Breast epithelium (tissue), 4 donors: ENCODE data around the gene KCNQ1OT1. TPM values are rescaled to one million over a fixed set of nuclear protein-coding genes. Genes with fewer than 3 reads are reported as not detected.

Experiments
- DNase-seq, 2 donors: peaks; one replicate each; pipeline ENCODE4 v3.0.0-alpha.2; 2019; ENCODE audit warnings: low spot score in 2 of 2
- H3K27ac ChIP-seq, 2 donors: fragments of 200-600 bp; sonication (generic) in 1 of 2; one replicate each; pipeline ENCODE4 v1.5.1; 2016 to 2019; ENCODE audit warnings: mild to moderate bottlenecking in 1 of 2
- H3K27me3 ChIP-seq, 2 donors: fragments of 200-600 bp; sonication (generic) in 1 of 2; one replicate each; pipeline versions ENCODE4 v1.5.1 to v1.6.0; 2017 to 2019; ENCODE audit warnings: control low read depth in 1 of 2, mild to moderate bottlenecking in 1 of 2
- H3K36me3 ChIP-seq: fragments of 200-600 bp; one replicate; pipeline ENCODE4 v1.5.1; 2019
- H3K4me1 ChIP-seq, 2 donors: fragments of 200-600 bp; sonication (generic); one replicate each; pipeline ENCODE4 v1.5.1; 2016 to 2019; ENCODE audit warnings: control low read depth in 1 of 2
- H3K4me3 ChIP-seq, 3 donors: fragments of 200-600 bp; sonication (generic); 1 replicate in 2 of 3; 2 replicates in 1 of 3; pipeline ENCODE4 v1.5.1; 2016 to 2019; ENCODE audit warnings: mild to moderate bottlenecking in 3 of 3, moderate library complexity in 2 of 3
- H3K9me3 ChIP-seq, 2 donors: fragments of 200-600 bp; sonication (generic) in 1 of 2; one replicate each; pipeline ENCODE4 v1.5.1; 2016 to 2019; ENCODE audit warnings: control low read depth in 1 of 2
- POLR2A ChIP-seq: fragments of 450-650 bp; IDR thresholded peaks from one replicate; pipeline ENCODE4 v1.6.1; 2016; ENCODE audit warnings: antibody characterized with exemption, mild to moderate bottlenecking, moderate library complexity
- POLR2AphosphoS5 ChIP-seq, 3 donors: sonication (generic); formaldehyde crosslinking; IDR thresholded peaks; one replicate each; pipeline ENCODE4 v1.6.1; 2017; ENCODE audit warnings: antibody characterized with exemption in 3 of 3
- intact Hi-C: fragments of 100-400 bp; cut with DNase I; formaldehyde crosslinking; loops from one replicate; pipeline ENCODE4 v1.15.1; 2023; ENCODE audit warnings: low total_unique reads
- total RNA-seq, 3 donors: library from RNA; depleted of rRNA; stranded (reverse); fragments of >200 nt; gene quantifications; one replicate each; pipeline ENCODE4 v1.1.0, GENCODE V29; 2016
- TF ChIP-seq, protein P1 (sequence below), 3 donors: fragments of 450-650 bp; IDR thresholded peaks; one replicate each; pipeline ENCODE4 v1.5.1; 2016 to 2017; ENCODE audit warnings: antibody characterized with exemption in 3 of 3, mild to moderate bottlenecking in 3 of 3, moderate library complexity in 3 of 3

KCNQ1OT1 gene
- total RNA-seq, 3 donors from 2014 or later = 2.1 to 5.3 (median 3.6) TPM

DNA sequence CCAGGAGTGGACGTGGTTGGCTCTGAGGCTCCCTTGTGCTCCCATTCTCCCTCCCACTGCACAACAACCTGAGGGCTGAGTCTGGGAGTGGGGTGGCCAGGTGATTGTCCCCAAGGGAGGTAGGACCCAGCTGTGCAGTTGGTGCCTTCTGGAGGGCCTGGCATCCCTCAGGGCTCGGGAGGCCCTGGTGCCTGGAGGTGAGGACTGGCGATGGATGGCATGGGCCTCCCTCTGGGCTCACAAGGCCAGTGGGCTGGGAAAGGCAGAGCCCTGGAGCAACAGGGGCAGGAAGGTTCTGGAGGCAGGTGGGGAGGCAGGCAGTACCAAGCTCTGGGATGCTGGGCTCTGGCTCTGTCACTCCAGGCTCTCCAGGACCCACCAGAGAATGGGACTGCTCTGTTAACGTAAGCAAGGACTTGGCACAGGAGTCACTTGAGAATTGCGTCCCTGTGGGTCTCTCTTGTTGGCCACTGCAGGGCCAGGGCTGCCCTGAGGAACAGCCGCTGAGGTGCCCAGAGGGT, 114.2 kb downstream of the KCNQ1OT1 start:
- no peak overlapping the region for H3K4me3 ChIP-seq
- H3K36me3 ChIP-seq = no peaks in the 10 kb centered on the region
- H3K4me1 ChIP-seq = no peaks in the 10 kb centered on the region
- peak in 1 of 2 donors; percentile 5 for DNase-seq
- H3K27ac ChIP-seq = no peak overlapping the region
- intact Hi-C loops = no loop called here
- H3K27me3 ChIP-seq = no peaks in the 10 kb centered on the region
- no peaks in the 10 kb centered on the region for H3K9me3 ChIP-seq
- TF ChIP-seq, protein P1, sequence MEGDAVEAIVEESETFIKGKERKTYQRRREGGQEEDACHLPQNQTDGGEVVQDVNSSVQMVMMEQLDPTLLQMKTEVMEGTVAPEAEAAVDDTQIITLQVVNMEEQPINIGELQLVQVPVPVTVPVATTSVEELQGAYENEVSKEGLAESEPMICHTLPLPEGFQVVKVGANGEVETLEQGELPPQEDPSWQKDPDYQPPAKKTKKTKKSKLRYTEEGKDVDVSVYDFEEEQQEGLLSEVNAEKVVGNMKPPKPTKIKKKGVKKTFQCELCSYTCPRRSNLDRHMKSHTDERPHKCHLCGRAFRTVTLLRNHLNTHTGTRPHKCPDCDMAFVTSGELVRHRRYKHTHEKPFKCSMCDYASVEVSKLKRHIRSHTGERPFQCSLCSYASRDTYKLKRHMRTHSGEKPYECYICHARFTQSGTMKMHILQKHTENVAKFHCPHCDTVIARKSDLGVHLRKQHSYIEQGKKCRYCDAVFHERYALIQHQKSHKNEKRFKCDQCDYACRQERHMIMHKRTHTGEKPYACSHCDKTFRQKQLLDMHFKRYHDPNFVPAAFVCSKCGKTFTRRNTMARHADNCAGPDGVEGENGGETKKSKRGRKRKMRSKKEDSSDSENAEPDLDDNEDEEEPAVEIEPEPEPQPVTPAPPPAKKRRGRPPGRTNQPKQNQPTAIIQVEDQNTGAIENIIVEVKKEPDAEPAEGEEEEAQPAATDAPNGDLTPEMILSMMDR (IDR thresholded peaks at IDR 0.05) = no peak
- TF ChIP-seq POLR2AphosphoS5 (IDR thresholded peaks at IDR 0.05) (no peak), POLR2A (no peak)

DNA sequence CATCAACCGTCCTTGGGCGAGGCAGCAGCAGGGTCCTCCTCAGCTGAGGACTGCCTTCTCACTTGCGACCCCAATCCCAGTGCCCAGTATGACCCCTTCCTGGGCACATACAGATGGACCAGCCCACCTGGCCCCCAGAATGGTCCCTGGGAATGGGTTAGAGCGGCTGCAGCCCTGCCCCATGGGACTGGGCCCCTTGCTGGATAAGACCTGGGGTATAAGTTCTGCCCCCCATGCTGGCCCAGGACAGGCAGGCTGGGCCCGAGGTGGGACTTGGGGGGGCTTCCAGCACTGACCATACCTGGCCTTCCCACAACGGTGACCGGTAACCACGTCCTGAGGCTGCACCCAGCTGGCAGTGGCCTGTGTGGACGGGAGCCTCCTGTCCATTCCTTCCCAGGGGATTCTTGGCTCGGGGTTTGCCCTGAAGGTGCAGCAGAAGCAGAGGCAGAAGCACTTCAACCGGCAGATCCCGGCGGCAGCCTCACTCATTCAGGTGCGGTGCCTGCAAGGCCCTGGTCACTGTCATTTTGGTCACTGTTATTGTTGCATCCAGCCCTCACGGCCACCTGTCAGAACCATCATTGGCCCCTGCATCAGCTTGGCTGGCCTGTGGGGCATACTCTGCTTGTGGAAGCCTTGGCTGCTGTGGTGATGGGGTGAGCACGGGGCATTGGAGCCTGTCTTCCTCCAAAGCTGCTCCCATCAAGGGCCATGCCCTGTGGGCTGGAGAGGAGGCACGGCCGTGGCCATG, 114.8 kb downstream of the KCNQ1OT1 start:
- H3K9me3 ChIP-seq = no peaks in the 10 kb centered on the region

DNA sequence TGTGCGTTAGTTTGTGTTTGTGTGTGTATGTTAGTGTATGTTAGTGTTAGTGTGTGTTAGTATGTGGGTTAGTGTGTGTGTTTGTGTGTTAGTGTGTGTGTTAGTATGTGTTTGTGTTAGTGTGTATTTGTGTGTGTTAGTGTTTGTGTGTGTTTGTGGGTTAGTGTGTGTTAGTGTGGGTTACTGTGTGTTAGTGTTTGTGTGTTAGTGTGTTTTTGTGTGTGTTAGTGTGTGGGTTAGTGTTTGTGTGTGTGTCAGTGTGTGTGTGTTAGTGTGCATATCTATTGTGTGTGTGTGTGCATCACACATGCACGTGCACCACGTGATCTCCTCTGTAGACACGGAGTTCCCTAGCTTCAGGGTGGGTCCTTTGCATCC, 115.4 kb downstream of the KCNQ1OT1 start:
- TF ChIP-seq, protein P1 (IDR thresholded peaks at IDR 0.05) = no peak
- TF ChIP-seq POLR2A = no peak
- TF ChIP-seq POLR2AphosphoS5 (IDR thresholded peaks at IDR 0.05) = no peak
- Histone ChIP-seq H3K4me1 (no peaks in the 10 kb centered on the region), H3K36me3 (no peaks in the 10 kb centered on the region), H3K4me3 (no peak overlapping the region), H3K27me3 (no peaks in the 10 kb centered on the region), H3K9me3 (no peaks in the 10 kb centered on the region), H3K27ac (no peak overlapping the region)
- no peak for DNase-seq
- intact Hi-C loops = loop anchor here (5.0 kb wide), 1 partner anchor 603 kb away; no protein-coding TSS in a partner anchor

More for the DNA sequence above, 114.8 kb downstream of the KCNQ1OT1 start:
- Histone ChIP-seq H3K27me3 (no peaks in the 10 kb centered on the region), H3K36me3 (no peaks in the 10 kb centered on the region), H3K4me3 (no peak overlapping the region), H3K27ac (no peak overlapping the region), H3K4me1 (no peaks in the 10 kb centered on the region)
- intact Hi-C loops = loop anchor here (5.0 kb wide), 1 partner anchor 602 kb away; no protein-coding TSS in a partner anchor
- DNase-seq = peak in 1 of 2 donors; percentile 11
- TF ChIP-seq POLR2A (no peak), POLR2AphosphoS5 (IDR thresholded peaks at IDR 0.05) (no peak)
- TF ChIP-seq, protein P1 (IDR thresholded peaks at IDR 0.05) = no peak

DNA sequence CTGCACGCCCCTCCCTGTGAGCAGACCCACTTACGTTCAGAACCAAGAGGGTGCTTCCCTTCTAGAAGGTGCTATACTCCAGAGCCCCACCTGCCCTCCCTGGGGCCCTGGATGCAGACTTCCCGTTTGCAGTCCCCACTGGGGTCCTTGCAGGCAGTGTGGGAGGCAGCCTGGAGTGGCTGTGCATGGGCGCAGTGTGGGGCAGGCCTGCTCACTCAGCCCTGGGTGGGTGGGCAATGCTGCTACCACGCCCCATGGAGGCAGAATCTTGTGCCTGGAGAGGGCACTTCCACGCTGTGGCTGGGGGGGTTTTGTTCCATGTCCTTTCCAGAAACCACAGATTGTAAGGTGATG, 116.2 kb downstream of the KCNQ1OT1 start:
- no peaks in the 10 kb centered on the region for H3K27me3 ChIP-seq
- TF ChIP-seq POLR2A (no peak), POLR2AphosphoS5 (IDR thresholded peaks at IDR 0.05) (no peak)
- TF ChIP-seq, protein P1 (IDR thresholded peaks at IDR 0.05) = no peak
- H3K4me3 ChIP-seq = no peak overlapping the region
- H3K36me3 ChIP-seq = no peaks in the 10 kb centered on the region
- no peaks in the 10 kb centered on the region for H3K9me3 ChIP-seq
- DNase-seq = no peak
- H3K4me1 ChIP-seq = no peaks in the 10 kb centered on the region
- intact Hi-C loops = loop anchor here (5.0 kb wide), 1 partner anchor 604 kb away; no protein-coding TSS in a partner anchor
- H3K27ac ChIP-seq = no peak overlapping the region

DNA sequence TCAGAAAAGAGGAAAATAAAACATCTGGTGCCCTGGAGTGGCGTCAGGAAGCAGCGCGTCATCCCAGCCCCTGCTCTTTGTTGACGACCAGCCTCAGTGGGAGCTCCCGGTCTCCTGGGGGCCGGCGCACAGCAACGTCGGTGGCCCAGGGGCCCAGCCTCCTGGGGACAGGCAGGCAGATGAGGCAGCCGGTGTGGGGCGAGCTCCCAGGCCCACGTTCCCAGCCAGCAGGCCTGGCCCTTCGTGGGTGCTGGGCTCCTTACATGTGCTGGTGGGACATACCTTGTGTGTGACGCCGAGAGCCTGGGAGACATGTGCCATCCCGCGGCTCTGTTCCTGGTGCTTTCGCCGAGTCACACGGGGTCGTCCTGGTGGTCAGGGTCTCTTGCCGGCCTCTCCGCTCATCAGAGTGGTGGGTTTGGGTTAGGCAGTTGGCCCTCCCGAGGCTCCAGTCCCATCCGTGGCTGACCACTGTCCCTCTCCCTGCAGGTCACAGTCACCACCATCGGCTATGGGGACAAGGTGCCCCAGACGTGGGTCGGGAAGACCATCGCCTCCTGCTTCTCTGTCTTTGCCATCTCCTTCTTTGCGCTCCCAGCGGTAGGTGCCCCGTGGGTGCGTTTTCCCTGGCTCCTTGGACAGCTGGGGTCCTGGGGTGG, 116.7 kb downstream of the KCNQ1OT1 start:
- Histone ChIP-seq H3K27ac (no peak overlapping the region), H3K27me3 (no peaks in the 10 kb centered on the region), H3K9me3 (no peaks in the 10 kb centered on the region), H3K36me3 (no peaks in the 10 kb centered on the region), H3K4me1 (no peaks in the 10 kb centered on the region), H3K4me3 (no peak overlapping the region)
- TF ChIP-seq POLR2AphosphoS5 (IDR thresholded peaks at IDR 0.05) = no peak
- TF ChIP-seq, protein P1 (IDR thresholded peaks at IDR 0.05) = no peak
- no peak for TF ChIP-seq POLR2A
- DNase-seq = no peak
- intact Hi-C loops = loop anchor here (5.0 kb wide), 1 partner anchor 604 kb away; no protein-coding TSS in a partner anchor
